Mucosa of descending colon (tissue), 3 donors: ENCODE results near the gene PRR5L. TPM values are rescaled to one million over a fixed set of nuclear protein-coding genes. Genes with fewer than 3 reads are reported as not detected.

Source experiments
- ATAC-seq: fragments of 200-7000 bp; cut with Tn5 transposase; one replicate; pipeline ENCODE4 v1.9.1; 2020; ENCODE audit warnings: mild to moderate bottlenecking, moderate library complexity
- DNase-seq, 3 donors: peaks; one replicate each; pipeline ENCODE4 v3.0.0-alpha.2; 2020
- H3K36me3 ChIP-seq: fragments of 200-600 bp; one replicate; pipeline ENCODE4 v1.8.0; 2021; ENCODE audit warnings: low read depth, mild to moderate bottlenecking
- H3K4me1 ChIP-seq: fragments of 200-600 bp; one replicate; pipeline ENCODE4 v1.8.0; 2021; ENCODE audit warnings: low read depth, mild to moderate bottlenecking
- H3K4me3 ChIP-seq: fragments of 200-600 bp; one replicate; pipeline ENCODE4 v1.8.0; 2021; ENCODE audit warnings: mild to moderate bottlenecking
- H3K9me3 ChIP-seq: fragments of 200-600 bp; one replicate; pipeline ENCODE4 v1.8.0; 2021; ENCODE audit warnings: mild to moderate bottlenecking
- intact Hi-C, 2 donors: fragments of 100-400 bp; cut with DNase I in 1 of 2; cut with micrococcal nuclease in 1 of 2; formaldehyde crosslinking; loops; one replicate each; pipeline versions ENCODE4 v1.11.0 to v1.11.1; 2022; cut with DNase I, micrococcal nuclease
- total RNA-seq, 3 donors: library from RNA; stranded (reverse); fragmentation: NEBNext Ultra II Directional in 2 of 3; extraction: Animal tissue kit (Norgen Biotek cat#: 25700) in 2 of 3; gene quantifications; one replicate each; pipeline versions ENCODE4 v1.2.1 to v1.2.4, GENCODE V29; 2021 to 2023
- TF ChIP-seq, protein P1 (sequence below): fragments of 200-600 bp; IDR thresholded peaks from one replicate; pipeline ENCODE4 v1.8.0; 2022; ENCODE audit warnings: antibody characterized with exemption, mild to moderate bottlenecking
- donor health status: DM: no; HTN: no; CAD: no; lungs with moderate emphysema.
- donor health status: DM: no; HTN: no; CAD: no.
- donor health status: DM: no; HTN: yes; CAD: no.

The PRR5L gene
- total RNA-seq, 3 donors from 2014 or later: 138 to 250 (median 203) TPM

DNA sequence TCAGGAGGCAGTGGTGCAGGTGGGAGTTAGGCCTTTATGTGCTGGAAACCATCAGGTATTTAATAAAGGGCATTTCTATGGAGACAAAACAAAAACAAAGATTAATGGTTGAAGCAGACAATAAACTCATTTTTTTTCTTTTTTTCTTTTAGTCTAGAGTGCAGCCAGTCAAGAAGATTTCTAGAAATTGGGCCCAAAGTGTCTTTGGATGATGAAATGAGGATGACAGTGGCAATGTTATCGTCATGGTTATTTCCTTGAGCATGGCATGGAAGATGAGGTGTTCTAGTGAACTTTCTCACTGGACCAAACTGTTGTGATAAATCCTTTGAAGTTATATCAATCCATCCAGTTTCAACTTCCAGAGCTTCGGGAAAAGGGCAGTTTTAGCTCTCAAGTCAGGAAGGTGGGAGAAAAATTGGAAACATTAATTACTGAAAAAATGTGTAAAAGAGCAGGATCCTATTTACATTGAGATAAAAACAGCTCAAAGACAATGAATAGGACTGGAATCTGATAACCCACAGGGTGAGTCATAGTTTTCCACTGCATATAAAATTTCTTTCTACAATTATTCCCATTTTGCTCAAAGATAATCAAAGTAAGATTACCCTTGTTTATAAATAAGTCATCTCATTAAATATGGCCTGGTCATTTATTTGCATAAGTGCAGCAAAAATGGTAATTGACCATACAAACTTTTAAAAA, 33.0 kb downstream of the PRR5L start:
- DNase-seq (no peak), ATAC-seq (no peak)
- H3K36me3 ChIP-seq: no peaks in the 10 kb centered on the region
- intact Hi-C loops: no loop called here
- no peaks in the 10 kb centered on the region for H3K4me1 ChIP-seq
- H3K4me3 ChIP-seq: no peak overlapping the region
- no peaks in the 10 kb centered on the region for H3K9me3 ChIP-seq
- TF ChIP-seq, protein P1, sequence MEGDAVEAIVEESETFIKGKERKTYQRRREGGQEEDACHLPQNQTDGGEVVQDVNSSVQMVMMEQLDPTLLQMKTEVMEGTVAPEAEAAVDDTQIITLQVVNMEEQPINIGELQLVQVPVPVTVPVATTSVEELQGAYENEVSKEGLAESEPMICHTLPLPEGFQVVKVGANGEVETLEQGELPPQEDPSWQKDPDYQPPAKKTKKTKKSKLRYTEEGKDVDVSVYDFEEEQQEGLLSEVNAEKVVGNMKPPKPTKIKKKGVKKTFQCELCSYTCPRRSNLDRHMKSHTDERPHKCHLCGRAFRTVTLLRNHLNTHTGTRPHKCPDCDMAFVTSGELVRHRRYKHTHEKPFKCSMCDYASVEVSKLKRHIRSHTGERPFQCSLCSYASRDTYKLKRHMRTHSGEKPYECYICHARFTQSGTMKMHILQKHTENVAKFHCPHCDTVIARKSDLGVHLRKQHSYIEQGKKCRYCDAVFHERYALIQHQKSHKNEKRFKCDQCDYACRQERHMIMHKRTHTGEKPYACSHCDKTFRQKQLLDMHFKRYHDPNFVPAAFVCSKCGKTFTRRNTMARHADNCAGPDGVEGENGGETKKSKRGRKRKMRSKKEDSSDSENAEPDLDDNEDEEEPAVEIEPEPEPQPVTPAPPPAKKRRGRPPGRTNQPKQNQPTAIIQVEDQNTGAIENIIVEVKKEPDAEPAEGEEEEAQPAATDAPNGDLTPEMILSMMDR: no peak

DNA sequence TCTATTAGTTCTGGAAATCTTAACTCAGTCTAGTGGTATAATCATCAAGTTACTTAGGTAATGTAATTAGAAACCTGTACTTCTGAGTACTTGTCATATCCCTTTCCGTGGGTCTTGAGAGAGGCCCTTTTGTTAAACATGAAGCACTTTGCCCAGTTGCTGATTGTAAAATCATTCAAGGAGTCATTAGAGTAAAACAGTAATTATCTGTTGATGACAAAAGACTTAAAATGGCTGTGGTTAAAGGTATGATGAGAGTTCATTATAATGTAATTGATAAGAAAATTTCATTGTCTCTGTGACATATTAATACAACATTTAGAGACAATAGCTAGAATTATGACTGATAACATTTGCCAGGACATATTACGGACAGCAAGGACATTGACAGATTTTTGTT, 34.3 kb downstream of the PRR5L start:
- Histone ChIP-seq H3K4me3 (no peak overlapping the region), H3K9me3 (no peaks in the 10 kb centered on the region), H3K36me3 (no peaks in the 10 kb centered on the region), H3K4me1 (no peaks in the 10 kb centered on the region)
- TF ChIP-seq, protein P1: no peak
- intact Hi-C loops: no loop called here
- ATAC-seq (no peak), DNase-seq (no peak)

DNA sequence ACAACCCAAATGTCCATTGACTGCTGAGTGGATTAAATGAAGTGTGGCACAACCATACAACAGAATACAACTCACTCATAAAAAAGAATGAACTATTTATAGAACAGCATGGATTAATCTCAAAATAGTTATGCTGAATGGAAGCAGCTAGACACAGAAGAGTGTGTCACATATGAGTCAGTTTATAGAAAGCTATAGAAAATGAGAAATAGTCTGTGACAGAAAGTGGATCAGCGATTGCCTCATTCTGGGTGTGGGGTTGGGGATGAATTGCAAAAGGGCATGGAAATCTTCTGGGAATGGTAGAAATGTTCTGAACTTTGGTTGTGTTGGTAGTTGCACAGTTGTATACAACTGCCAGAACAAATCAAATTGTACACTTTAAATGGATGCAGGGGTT, 37.4 kb downstream of the PRR5L start:
- TF ChIP-seq, protein P1: no peak
- intact Hi-C loops: no loop called here
- Histone ChIP-seq H3K36me3 (no peaks in the 10 kb centered on the region), H3K4me1 (no peaks in the 10 kb centered on the region), H3K9me3 (no peaks in the 10 kb centered on the region), H3K4me3 (no peak overlapping the region)
- no peak for DNase-seq
- peak; percentile 76 for ATAC-seq

DNA sequence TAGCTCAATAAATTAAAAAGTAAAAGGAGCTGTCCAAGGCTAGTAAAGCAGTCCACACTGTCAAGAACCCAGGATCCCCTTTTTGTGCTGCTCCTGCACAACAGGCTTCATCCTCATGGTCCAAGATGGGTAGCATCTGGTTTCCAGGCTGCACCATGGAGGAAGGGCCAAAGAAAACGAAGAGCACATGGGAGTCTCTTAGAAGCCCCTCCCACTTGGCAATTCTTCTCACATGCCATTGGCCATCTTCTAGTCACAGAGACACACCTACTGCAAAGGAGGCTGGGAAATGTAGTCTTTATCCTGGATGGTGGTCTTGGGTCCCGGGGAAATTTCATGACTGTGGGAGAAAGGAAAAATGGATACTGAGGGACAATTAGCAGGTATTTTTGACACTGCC, 37.8 kb downstream of the PRR5L start:
- ATAC-seq: peak; percentile 72

DNA sequence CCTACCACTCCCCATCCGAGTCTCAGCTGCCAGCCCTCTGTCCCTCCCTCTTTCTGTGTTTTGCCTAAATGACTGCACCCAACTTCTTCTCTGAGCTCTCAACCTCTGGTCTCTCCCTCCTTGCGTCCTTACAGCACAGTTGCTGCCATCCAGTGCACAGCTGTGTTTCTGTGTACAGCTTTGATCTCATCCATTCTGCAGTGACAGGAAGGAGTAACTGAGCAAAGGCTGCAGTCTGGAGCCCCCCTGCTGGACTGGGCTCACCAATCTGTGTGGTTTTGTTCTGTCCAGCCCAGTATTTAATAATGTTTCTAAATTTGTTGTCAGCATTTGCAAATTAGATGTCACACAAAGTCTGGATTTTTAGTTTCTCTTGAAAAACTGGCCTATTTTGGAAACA, 43.8 kb downstream of the PRR5L start:
- Histone ChIP-seq H3K4me1 (peaks cover 3% of the 10 kb centered on the region), H3K9me3 (no peaks in the 10 kb centered on the region), H3K36me3 (no peaks in the 10 kb centered on the region), H3K4me3 (no peak overlapping the region)
- TF ChIP-seq, protein P1: no peak
- DNase-seq: no peak
- ATAC-seq: no peak
- intact Hi-C loops: no loop called here

More for the DNA sequence above, 37.8 kb downstream of the PRR5L start:
- TF ChIP-seq, protein P1: no peak
- Histone ChIP-seq H3K4me1 (no peaks in the 10 kb centered on the region), H3K36me3 (no peaks in the 10 kb centered on the region), H3K4me3 (no peak overlapping the region), H3K9me3 (no peaks in the 10 kb centered on the region)
- no peak for DNase-seq
- intact Hi-C loops: no loop called here
